ENCODE results near the gene ACTRT1. TPM values are rescaled to one million over a fixed set of nuclear protein-coding genes. Genes with fewer than 3 reads are reported as not detected.

ACTRT1 gene
- total RNA-seq, 4 donors from 2014 or later, result not detected

DNA sequence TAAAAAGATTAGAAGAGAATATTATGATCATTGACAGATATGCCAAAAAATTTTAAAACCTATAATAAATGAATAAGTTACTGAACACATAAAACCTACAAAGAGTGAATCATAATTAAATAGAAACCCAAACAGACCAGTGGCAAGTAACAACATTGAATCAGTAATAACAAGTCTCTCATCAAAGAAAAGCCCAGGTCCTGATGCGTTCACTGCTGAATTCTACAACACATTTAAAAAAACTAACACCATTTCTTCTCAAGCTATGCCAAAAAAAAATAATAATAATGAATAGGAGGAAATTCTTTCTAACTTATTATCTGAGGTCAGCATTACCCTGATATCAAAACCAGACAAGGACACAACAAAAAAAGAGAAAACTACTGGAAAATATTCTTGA lies 30.6 kb downstream of the ACTRT1 start:
- H3K36me3 ChIP-seq, result no peaks in the 10 kb centered on the region
- no peaks in the 10 kb centered on the region for H3K9me3 ChIP-seq
- no peak for ATAC-seq
- H3K27me3 ChIP-seq, result no peaks in the 10 kb centered on the region
- H3K4me1 ChIP-seq, result no peaks in the 10 kb centered on the region
- H3K4me3 ChIP-seq, result no peak overlapping the region
- TF ChIP-seq POLR2A (IDR thresholded peaks at IDR 0.05) (no peak), EP300 (IDR thresholded peaks at IDR 0.05) (no peak), POLR2AphosphoS5 (IDR thresholded peaks at IDR 0.05) (no peak)
- TF ChIP-seq, protein P1, sequence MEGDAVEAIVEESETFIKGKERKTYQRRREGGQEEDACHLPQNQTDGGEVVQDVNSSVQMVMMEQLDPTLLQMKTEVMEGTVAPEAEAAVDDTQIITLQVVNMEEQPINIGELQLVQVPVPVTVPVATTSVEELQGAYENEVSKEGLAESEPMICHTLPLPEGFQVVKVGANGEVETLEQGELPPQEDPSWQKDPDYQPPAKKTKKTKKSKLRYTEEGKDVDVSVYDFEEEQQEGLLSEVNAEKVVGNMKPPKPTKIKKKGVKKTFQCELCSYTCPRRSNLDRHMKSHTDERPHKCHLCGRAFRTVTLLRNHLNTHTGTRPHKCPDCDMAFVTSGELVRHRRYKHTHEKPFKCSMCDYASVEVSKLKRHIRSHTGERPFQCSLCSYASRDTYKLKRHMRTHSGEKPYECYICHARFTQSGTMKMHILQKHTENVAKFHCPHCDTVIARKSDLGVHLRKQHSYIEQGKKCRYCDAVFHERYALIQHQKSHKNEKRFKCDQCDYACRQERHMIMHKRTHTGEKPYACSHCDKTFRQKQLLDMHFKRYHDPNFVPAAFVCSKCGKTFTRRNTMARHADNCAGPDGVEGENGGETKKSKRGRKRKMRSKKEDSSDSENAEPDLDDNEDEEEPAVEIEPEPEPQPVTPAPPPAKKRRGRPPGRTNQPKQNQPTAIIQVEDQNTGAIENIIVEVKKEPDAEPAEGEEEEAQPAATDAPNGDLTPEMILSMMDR (IDR thresholded peaks at IDR 0.05), result no peak
- H3K27ac ChIP-seq, result no peak overlapping the region
- WGBS, 2 donors (ENCODE audit: low coverage in 1 of 2), result 60 to 62% methylated on average over 1 of the region's 1 CpG

DNA sequence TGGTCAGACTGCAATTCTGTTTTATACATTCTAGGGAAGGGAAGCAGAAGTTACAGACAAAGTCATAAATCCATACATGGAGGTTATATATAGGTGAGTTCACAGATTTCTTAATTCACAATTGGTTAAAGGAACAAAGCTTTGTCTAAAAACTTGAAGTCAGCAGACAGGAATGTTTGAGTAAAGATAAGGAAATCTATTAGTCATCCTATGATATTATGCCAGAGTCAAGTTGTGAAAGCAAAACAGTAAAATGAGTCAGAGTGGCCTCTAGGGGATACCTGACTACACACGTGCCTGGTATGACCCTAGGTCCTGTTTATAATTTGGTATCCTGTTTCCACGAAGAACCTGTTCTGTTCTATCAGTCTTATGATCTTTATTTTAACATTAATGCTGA lies 31.5 kb downstream of the ACTRT1 start:
- H3K27me3 ChIP-seq, result no peaks in the 10 kb centered on the region
- no peaks in the 10 kb centered on the region for H3K4me1 ChIP-seq
- no peak for ATAC-seq
- no peaks in the 10 kb centered on the region for H3K36me3 ChIP-seq
- TF ChIP-seq POLR2AphosphoS5 (IDR thresholded peaks at IDR 0.05), result no peak
- TF ChIP-seq, protein P1 (IDR thresholded peaks at IDR 0.05), result no peak
- TF ChIP-seq POLR2A (IDR thresholded peaks at IDR 0.05), result no peak
- no peak for TF ChIP-seq EP300 (IDR thresholded peaks at IDR 0.05)
- no peak overlapping the region for H3K4me3 ChIP-seq
- no peaks in the 10 kb centered on the region for H3K9me3 ChIP-seq
- no peak overlapping the region for H3K27ac ChIP-seq
- 13 to 26% methylated on average over 2 of the region's 2 CpGs for WGBS, 2 donors (ENCODE audit: low coverage in 1 of 2)

DNA sequence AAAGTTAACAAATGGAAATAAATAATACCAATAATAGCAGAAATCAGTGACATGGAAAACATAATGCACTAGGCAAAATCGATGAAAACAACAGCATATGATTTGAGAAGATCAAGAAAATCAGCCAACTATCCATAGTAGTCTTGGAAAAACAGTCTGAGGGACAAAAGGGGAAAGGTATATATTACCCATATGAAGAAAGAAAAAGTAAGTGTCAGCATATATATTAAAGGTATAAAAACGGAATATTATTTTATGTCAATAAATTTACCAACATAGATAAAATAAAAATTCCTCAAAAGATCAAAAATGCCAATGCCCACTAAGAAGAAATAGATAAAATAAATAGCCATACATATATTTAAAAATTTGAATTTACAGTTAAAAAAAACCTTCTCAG lies 33.0 kb downstream of the ACTRT1 start:
- ATAC-seq, result no peak
- no peaks in the 10 kb centered on the region for H3K4me1 ChIP-seq
- H3K9me3 ChIP-seq, result no peaks in the 10 kb centered on the region
- WGBS, 2 donors (ENCODE audit: low coverage in 1 of 2), result 43 to 80% methylated on average over 1 to 2 of the region's 2 CpGs
- no peaks in the 10 kb centered on the region for H3K27me3 ChIP-seq
- no peak overlapping the region for H3K4me3 ChIP-seq
- no peaks in the 10 kb centered on the region for H3K36me3 ChIP-seq
- TF ChIP-seq EP300 (IDR thresholded peaks at IDR 0.05) (no peak), POLR2A (IDR thresholded peaks at IDR 0.05) (no peak), POLR2AphosphoS5 (IDR thresholded peaks at IDR 0.05) (no peak)
- TF ChIP-seq, protein P1 (IDR thresholded peaks at IDR 0.05), result no peak
- no peak overlapping the region for H3K27ac ChIP-seq

DNA sequence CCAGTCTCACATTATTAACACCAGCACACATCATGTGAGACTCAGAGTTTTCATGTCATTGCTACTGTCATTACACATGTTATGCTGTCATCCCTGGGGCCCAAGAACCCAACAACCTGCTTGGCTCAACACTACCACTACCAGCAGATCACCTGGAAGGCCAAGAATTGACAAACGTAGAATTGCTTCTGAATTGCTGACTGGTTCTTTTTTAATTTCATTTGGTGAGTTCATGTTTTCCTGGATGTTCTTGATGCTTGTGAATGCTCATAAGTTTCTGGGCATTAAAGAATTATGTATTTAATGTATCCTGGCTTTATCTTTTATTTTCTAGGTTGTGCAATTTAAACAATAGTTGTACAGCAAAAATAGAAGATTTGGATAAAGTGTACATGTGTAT lies 40.2 kb downstream of the ACTRT1 start:
- no peaks in the 10 kb centered on the region for H3K9me3 ChIP-seq

DNA sequence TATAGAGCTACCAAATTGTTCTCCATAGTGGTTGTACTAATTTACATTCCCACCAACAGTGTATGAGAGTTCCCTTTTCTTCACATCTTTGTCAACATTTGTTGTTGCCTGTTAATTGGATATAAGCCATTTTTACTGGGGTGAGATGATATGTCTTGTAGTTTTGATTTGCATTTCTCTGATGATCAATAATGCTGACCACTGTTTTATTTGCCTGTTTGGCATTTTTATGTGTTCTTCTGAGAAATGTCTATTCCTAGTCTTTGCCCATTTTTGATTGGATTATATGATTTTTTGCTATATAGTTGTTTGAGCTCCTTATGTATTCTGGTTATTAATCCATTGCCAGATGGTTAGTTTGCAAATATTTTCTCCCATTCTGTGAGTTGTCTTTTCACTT lies 44.3 kb downstream of the ACTRT1 start:
- no peak overlapping the region for H3K27ac ChIP-seq
- H3K36me3 ChIP-seq, result no peaks in the 10 kb centered on the region
- no peak overlapping the region for H3K4me3 ChIP-seq
- no peaks in the 10 kb centered on the region for H3K27me3 ChIP-seq
- no peak for TF ChIP-seq POLR2AphosphoS5 (IDR thresholded peaks at IDR 0.05)
- TF ChIP-seq, protein P1 (IDR thresholded peaks at IDR 0.05), result no peak
- no peak for TF ChIP-seq EP300 (IDR thresholded peaks at IDR 0.05)
- TF ChIP-seq POLR2A (IDR thresholded peaks at IDR 0.05), result no peak
- no peaks in the 10 kb centered on the region for H3K9me3 ChIP-seq
- H3K4me1 ChIP-seq, result no peaks in the 10 kb centered on the region
- ATAC-seq, result no peak

More for the DNA sequence above, 40.2 kb downstream of the ACTRT1 start:
- 82 to 100% methylated on average over 1 of the region's 1 CpG for WGBS, 2 donors (ENCODE audit: low coverage in 1 of 2)
- H3K4me3 ChIP-seq, result no peak overlapping the region
- H3K27me3 ChIP-seq, result no peaks in the 10 kb centered on the region
- H3K36me3 ChIP-seq, result no peaks in the 10 kb centered on the region
- H3K4me1 ChIP-seq, result no peaks in the 10 kb centered on the region
- TF ChIP-seq, protein P1 (IDR thresholded peaks at IDR 0.05), result no peak
- no peak overlapping the region for H3K27ac ChIP-seq
- no peak for ATAC-seq
